NT2/D1 (cell line): ENCODE data around the gene AQP12A.

Source experiments
- SUZ12 ChIP-seq: IDR thresholded peaks from 2 replicates; pipeline ENCODE4 v1.6.1; 2011; ENCODE audit not compliant: insufficient read length, insufficient read depth; ENCODE audit errors: extremely low read depth
- YY1 ChIP-seq: IDR thresholded peaks from 2 replicates; pipeline ENCODE4 v1.6.1; 2011; ENCODE audit not compliant: insufficient read length, insufficient read depth

- no peak for TF ChIP-seq SUZ12
- TF ChIP-seq YY1 = no peak
These were observed 41.4 kb downstream of the AQP12A start for GRCh38 chr2:240732911-240733622.
